DOHH2 (cell line): Measurements from ENCODE around the gene SIVA1.
A peak's percentile ranks its signal among the peaks of the same experiment; 100 is the strongest.

Experiments
- H3F3A ChIP-seq: fragments of 200-600 bp; sonication (generic), shearing (Covaris generic); 2 replicates; pipeline ENCODE4 v1.6.0; 2016; ENCODE audit warnings: antibody characterized with exemption, mild to moderate bottlenecking; ENCODE audit not compliant: control insufficient read depth, insufficient read depth
- H3K27ac ChIP-seq: fragments of 200-600 bp; sonication (generic); 2 replicates; pipeline ENCODE4 v1.5.1; 2014; ENCODE audit warnings: low read depth, mild to moderate bottlenecking, low read length, moderate library complexity
- H3K27me3 ChIP-seq: fragments of 200-600 bp; sonication (generic); 2 replicates; pipeline ENCODE4 v1.6.1; 2014; ENCODE audit warnings: mild to moderate bottlenecking, low read length, mixed read lengths; ENCODE audit not compliant: control insufficient read depth
- H3K36me3 ChIP-seq: fragments of 200-600 bp; sonication (generic); 2 replicates; pipeline ENCODE4 v1.6.1; 2014; ENCODE audit warnings: mild to moderate bottlenecking, low read length, moderate library complexity, mixed read lengths; ENCODE audit not compliant: control insufficient read depth
- H3K4me1 ChIP-seq: fragments of 200-600 bp; sonication (generic); 2 replicates; pipeline ENCODE4 v1.6.1; 2014; ENCODE audit warnings: mild to moderate bottlenecking, low read length, mixed read lengths; ENCODE audit not compliant: control insufficient read depth
- H3K4me2 ChIP-seq: fragments of 200-600 bp; sonication (generic); 2 replicates; pipeline ENCODE4 v1.6.0; 2014; ENCODE audit warnings: mild to moderate bottlenecking, low read length, moderate library complexity
- H3K4me3 ChIP-seq: fragments of 200-600 bp; sonication (generic); 2 replicates; pipeline ENCODE4 v1.5.1; 2014; ENCODE audit warnings: mild to moderate bottlenecking, low read length, mixed read lengths
- H3K79me2 ChIP-seq: fragments of 200-600 bp; sonication (generic); 2 replicates; pipeline ENCODE4 v1.6.1; 2014; ENCODE audit warnings: mild to moderate bottlenecking, low read length, mixed read lengths; ENCODE audit not compliant: control insufficient read depth
- H3K9me2 ChIP-seq: fragments of 200-600 bp; sonication (generic); replicated peaks from 2 replicates; pipeline ENCODE4 v1.6.1; 2014; ENCODE audit warnings: mild to moderate bottlenecking, low read length, mixed read lengths; ENCODE audit not compliant: control insufficient read depth
- H3K9me3 ChIP-seq: fragments of 200-600 bp; sonication (generic); 2 replicates; pipeline ENCODE4 v1.6.1; 2014; ENCODE audit warnings: antibody characterized with exemption, low read length, mixed read lengths; ENCODE audit not compliant: control insufficient read depth, insufficient read depth
- H4K20me1 ChIP-seq: fragments of 200-600 bp; sonication (generic); 2 replicates; pipeline ENCODE4 v1.6.0; 2014; ENCODE audit warnings: low read depth, mild to moderate bottlenecking, antibody characterized with exemption, low read length, moderate library complexity; ENCODE audit not compliant: control insufficient read depth, insufficient read depth
- EZH2phosphoT487 ChIP-seq: fragments of 200-600 bp; sonication (generic); IDR thresholded peaks from 2 replicates; pipeline ENCODE4 v1.6.1; 2017; ENCODE audit warnings: borderline replicate concordance, mild to moderate bottlenecking, antibody characterized with exemption, low read length, moderate library complexity, mixed read lengths
- TF ChIP-seq, protein P1 (sequence below): fragments of 200-600 bp; sonication (generic); IDR thresholded peaks from one replicate; pipeline ENCODE4 v1.5.1; 2014; ENCODE audit warnings: antibody characterized with exemption, mild to moderate bottlenecking, low read depth, low read length; ENCODE audit not compliant: poor library complexity, severe bottlenecking

The SIVA1 gene

DNA sequence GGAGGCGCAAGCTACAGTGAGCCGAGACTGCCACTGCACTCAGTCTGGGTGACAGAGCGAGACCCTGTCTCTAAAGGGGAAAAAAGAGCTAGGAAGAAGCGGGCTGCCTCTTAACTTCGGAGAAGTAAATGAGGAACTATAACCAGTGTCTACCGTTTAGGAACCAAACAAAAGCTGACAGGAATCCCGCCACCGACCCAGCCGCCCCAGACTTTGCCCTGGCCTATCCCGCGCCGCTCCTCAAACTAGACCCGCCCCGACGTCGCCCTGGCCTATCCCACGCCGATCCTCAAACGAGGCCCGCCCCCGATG is 568 bp upstream of the SIVA1 start:
- Histone ChIP-seq H3K27me3 (peaks cover 7% of the 10 kb centered on the region; the same call in 1 of the 2 replicates), H3K79me2 (peaks cover 44% of the 10 kb centered on the region), H3K9me2 (no peaks in the 10 kb centered on the region), H3K4me1 (peaks cover 20% of the 10 kb centered on the region), H3K9me3 (peaks cover 4% of the 10 kb centered on the region; the same call in 1 of the 2 replicates), H4K20me1 (peaks cover 16% of the 10 kb centered on the region; the same call in 1 of the 2 replicates), H3K36me3 (peaks cover 43% of the 10 kb centered on the region), H3F3A (no peaks in the 10 kb centered on the region; the same call in 1 of the 2 replicates), H3K27ac (peak overlapping the region; percentile 63), H3K4me3 (peak overlapping the region; percentile 94), H3K4me2 (peak overlapping the region; percentile 88)
- TF ChIP-seq, protein P1, sequence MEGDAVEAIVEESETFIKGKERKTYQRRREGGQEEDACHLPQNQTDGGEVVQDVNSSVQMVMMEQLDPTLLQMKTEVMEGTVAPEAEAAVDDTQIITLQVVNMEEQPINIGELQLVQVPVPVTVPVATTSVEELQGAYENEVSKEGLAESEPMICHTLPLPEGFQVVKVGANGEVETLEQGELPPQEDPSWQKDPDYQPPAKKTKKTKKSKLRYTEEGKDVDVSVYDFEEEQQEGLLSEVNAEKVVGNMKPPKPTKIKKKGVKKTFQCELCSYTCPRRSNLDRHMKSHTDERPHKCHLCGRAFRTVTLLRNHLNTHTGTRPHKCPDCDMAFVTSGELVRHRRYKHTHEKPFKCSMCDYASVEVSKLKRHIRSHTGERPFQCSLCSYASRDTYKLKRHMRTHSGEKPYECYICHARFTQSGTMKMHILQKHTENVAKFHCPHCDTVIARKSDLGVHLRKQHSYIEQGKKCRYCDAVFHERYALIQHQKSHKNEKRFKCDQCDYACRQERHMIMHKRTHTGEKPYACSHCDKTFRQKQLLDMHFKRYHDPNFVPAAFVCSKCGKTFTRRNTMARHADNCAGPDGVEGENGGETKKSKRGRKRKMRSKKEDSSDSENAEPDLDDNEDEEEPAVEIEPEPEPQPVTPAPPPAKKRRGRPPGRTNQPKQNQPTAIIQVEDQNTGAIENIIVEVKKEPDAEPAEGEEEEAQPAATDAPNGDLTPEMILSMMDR, result no peak
- no peak for TF ChIP-seq EZH2phosphoT487

DNA sequence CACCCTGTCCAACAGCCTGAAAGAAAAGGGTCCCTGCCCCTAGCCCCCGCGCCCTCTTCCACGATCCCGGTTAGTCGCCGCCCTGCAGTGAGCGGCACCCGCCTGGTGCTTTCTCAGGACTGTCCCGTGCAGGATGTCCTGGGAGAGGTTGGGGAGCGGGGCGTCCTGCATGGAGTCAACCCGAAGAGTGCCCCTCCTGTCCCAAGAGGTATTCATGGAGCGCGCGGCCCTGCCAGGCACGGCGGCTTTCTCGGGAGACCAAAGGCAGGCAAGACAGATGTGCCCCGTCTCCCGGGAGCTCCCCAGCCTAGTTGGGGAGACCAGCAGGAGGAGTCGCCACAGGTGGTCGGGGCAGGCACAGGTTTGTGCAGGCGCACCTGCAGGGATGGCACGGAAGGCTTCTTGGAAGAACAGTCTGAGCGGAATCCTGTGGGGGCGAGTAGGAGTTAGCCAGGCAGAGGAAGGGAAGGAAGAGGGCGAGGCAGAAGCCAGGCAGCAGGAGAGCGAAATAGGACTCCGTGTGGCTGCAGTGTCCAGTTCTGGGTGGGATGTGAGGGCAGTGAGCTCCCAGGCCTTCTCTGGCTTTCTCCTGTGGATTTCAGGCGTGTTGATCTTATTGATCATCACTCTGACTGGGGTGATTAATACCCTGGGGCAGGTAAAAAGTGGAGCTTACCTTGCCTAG is 723 bp downstream of the SIVA1 start:
- peaks cover 55% of the 10 kb centered on the region for H3K36me3 ChIP-seq
- peaks cover 50% of the 10 kb centered on the region for H3K79me2 ChIP-seq
- H3K27me3 ChIP-seq, result peaks cover 5% of the 10 kb centered on the region; the same call in 1 of the 2 replicates
- peaks cover 4% of the 10 kb centered on the region; the same call in 1 of the 2 replicates for H3K9me3 ChIP-seq
- peaks cover 20% of the 10 kb centered on the region for H3K4me1 ChIP-seq
- 0 out of 2 replicates have a peak overlapping the region, but pooled peaks have one; percentile 20 for H3K27ac ChIP-seq
- H4K20me1 ChIP-seq, result peaks cover 16% of the 10 kb centered on the region; the same call in 1 of the 2 replicates
- H3F3A ChIP-seq, result no peaks in the 10 kb centered on the region; the same call in 1 of the 2 replicates
- TF ChIP-seq, protein P1, result no peak
- peak overlapping the region; percentile 98 for H3K4me2 ChIP-seq
- peak overlapping the region; percentile 94 for H3K4me3 ChIP-seq
- H3K9me2 ChIP-seq, result no peaks in the 10 kb centered on the region

DNA sequence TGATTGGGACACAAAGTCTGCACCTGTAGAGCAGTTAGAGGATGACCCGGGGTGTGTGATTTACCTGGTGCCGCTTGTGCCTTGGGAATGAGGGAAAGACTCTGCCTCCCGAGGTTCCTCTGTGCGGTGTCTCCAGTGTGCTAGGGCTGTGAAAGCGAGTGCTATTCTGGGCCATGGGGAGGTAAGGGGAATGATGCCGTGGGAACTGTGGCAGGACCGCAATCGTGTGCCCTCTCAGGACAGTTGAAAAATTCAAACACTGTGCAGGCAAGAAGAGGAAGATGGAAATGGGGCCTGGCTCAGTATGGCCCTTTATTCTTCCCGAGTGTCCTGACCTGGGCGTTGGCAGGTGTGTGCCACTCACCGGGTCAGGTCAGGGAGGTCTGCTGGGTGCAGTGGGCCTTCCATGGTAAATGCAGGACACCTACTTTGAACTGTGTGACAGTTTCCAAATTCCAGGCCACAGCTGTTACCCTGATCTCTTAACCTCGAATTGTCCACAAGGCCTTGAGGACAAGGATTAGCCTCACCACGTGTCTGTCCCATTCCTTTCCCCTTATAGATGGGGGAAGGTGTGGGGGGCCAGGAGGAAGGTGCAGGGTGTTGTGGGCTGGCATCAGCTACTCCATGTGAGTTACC is 1.4 kb downstream of the SIVA1 start:
- no peak for TF ChIP-seq EZH2phosphoT487
- TF ChIP-seq, protein P1, result no peak
- Histone ChIP-seq H3F3A (no peaks in the 10 kb centered on the region; the same call in 1 of the 2 replicates), H4K20me1 (peaks cover 16% of the 10 kb centered on the region; the same call in 1 of the 2 replicates), H3K36me3 (peaks cover 62% of the 10 kb centered on the region), H3K4me3 (peak overlapping the region; percentile 94), H3K79me2 (peaks cover 56% of the 10 kb centered on the region), H3K27ac (no peak overlapping the region), H3K9me2 (no peaks in the 10 kb centered on the region), H3K4me2 (peak overlapping the region; percentile 98), H3K27me3 (0 out of 2 replicates have a peak, but pooled peaks cover 2% of the 10 kb centered on the region), H3K4me1 (peaks cover 20% of the 10 kb centered on the region), H3K9me3 (peaks cover 4% of the 10 kb centered on the region; the same call in 1 of the 2 replicates)
